SK-N-SH treated with all-trans-retinoic acid at 6 μM for 48 hours (cell line): ENCODE results near the gene TNFRSF13B.

Source experiments
- ATAC-seq: fragments of 200-7000 bp; cut with Tn5 transposase; 3 replicates; pipeline ENCODE4 v1.9.1; 2020; ENCODE audit warnings: mild to moderate bottlenecking, moderate library complexity
- ARNTL ChIP-seq: fragments of 450-650 bp; formaldehyde crosslinking; IDR thresholded peaks from 2 replicates; pipeline ENCODE4 v1.5.0; 2020; ENCODE audit warnings: low read depth, mild to moderate bottlenecking, moderate library complexity, borderline replicate concordance
- BACH2 ChIP-seq: fragments of 250-450 bp; sonication (Bioruptor Pico); IDR thresholded peaks from 2 replicates; pipeline ENCODE4 v1.9.0; 2021; ENCODE audit warnings: mild to moderate bottlenecking, borderline replicate concordance
- CSDC2 ChIP-seq: fragments of 250-450 bp; sonication (Bioruptor Pico); IDR thresholded peaks from 2 replicates; pipeline ENCODE4 v1.5.0; 2020; ENCODE audit warnings: mild to moderate bottlenecking, moderate library complexity
- CSRNP3 ChIP-seq: fragments of 250-450 bp; sonication (Bioruptor Pico); IDR thresholded peaks from 2 replicates; pipeline ENCODE4 v1.5.1; 2021; ENCODE audit warnings: mild to moderate bottlenecking, moderate library complexity
- ESRRG ChIP-seq: fragments of 250-450 bp; sonication (Bioruptor Pico); IDR thresholded peaks from 2 replicates; pipeline ENCODE4 v1.6.1; 2021; ENCODE audit warnings: mild to moderate bottlenecking
- GLIS3 ChIP-seq: fragments of 250-450 bp; sonication (Bioruptor Pico); IDR thresholded peaks from 2 replicates; pipeline ENCODE4 v1.5.0; 2020; ENCODE audit warnings: mild to moderate bottlenecking, moderate library complexity
- ISL1 ChIP-seq: fragments of 250-450 bp; sonication (Bioruptor Pico); IDR thresholded peaks from 2 replicates; pipeline ENCODE4 v2.1.2; 2022; ENCODE audit warnings: mild to moderate bottlenecking, moderate library complexity
- OSR1 ChIP-seq: fragments of 250-450 bp; sonication (Bioruptor Pico); IDR thresholded peaks from 2 replicates; pipeline ENCODE4 v1.8.0; 2022; ENCODE audit warnings: moderate library complexity, mild to moderate bottlenecking, inconsistent platforms
- PATZ1 ChIP-seq: fragments of 250-450 bp; sonication (Bioruptor Pico); IDR thresholded peaks from 2 replicates; pipeline ENCODE4 v1.8.0; 2020; ENCODE audit warnings: mild to moderate bottlenecking, moderate library complexity, borderline replicate concordance
- POU6F1 ChIP-seq: fragments of 250-450 bp; sonication (Bioruptor Pico); IDR thresholded peaks from 2 replicates; pipeline ENCODE4 v1.8.0; 2021; ENCODE audit warnings: low read depth, mild to moderate bottlenecking, moderate library complexity, borderline replicate concordance
- PPARA ChIP-seq: fragments of 250-450 bp; sonication (Bioruptor Pico); IDR thresholded peaks from 2 replicates; pipeline ENCODE4 v1.5.0; 2020; ENCODE audit warnings: mild to moderate bottlenecking, borderline replicate concordance
- RARB ChIP-seq: fragments of 250-450 bp; sonication (Bioruptor Pico); IDR thresholded peaks from 2 replicates; pipeline ENCODE4 v1.8.0; 2021; ENCODE audit warnings: mild to moderate bottlenecking, moderate library complexity
- SNAI2 ChIP-seq: fragments of 250-450 bp; sonication (Bioruptor Pico); IDR thresholded peaks from 2 replicates; pipeline ENCODE4 v1.5.0; 2020; ENCODE audit warnings: mild to moderate bottlenecking, moderate library complexity
- TCF4 ChIP-seq: fragments of 250-450 bp; sonication (Bioruptor Pico); IDR thresholded peaks from 2 replicates; pipeline ENCODE4 v1.8.0; 2021; ENCODE audit warnings: mild to moderate bottlenecking, moderate library complexity, borderline replicate concordance
- TOX ChIP-seq: fragments of 250-450 bp; sonication (Bioruptor Pico); IDR thresholded peaks from 2 replicates; pipeline ENCODE4 v1.8.0; 2021; ENCODE audit warnings: mild to moderate bottlenecking, moderate library complexity, borderline replicate concordance
- TSHZ2 ChIP-seq: fragments of 250-450 bp; sonication (Bioruptor Pico); IDR thresholded peaks from 2 replicates; pipeline ENCODE4 v1.5.0; 2020; ENCODE audit warnings: mild to moderate bottlenecking, moderate library complexity
- ZC3H10 ChIP-seq: fragments of 250-450 bp; sonication (Bioruptor Pico); IDR thresholded peaks from 2 replicates; pipeline ENCODE4 v1.5.1; 2021; ENCODE audit warnings: mild to moderate bottlenecking, moderate library complexity
- ZFP3 ChIP-seq: fragments of 250-450 bp; sonication (Bioruptor Pico); IDR thresholded peaks from 2 replicates; pipeline ENCODE4 v1.5.0; 2020; ENCODE audit warnings: mild to moderate bottlenecking, moderate library complexity
- ZFP30 ChIP-seq: fragments of 450-650 bp; formaldehyde crosslinking; IDR thresholded peaks from 2 replicates; pipeline ENCODE4 v1.5.0; 2022; ENCODE audit warnings: mild to moderate bottlenecking, moderate library complexity
- ZNF565 ChIP-seq: fragments of 450-650 bp; formaldehyde crosslinking; conservative IDR thresholded peaks from 2 replicates; pipeline ENCODE4 v1.5.0; 2020; ENCODE audit warnings: low read depth, mild to moderate bottlenecking, moderate library complexity
- ZNF70 ChIP-seq: fragments of 450-650 bp; formaldehyde crosslinking; IDR thresholded peaks from 2 replicates; pipeline ENCODE4 v1.5.0; 2020; ENCODE audit warnings: mild to moderate bottlenecking, moderate library complexity
- ZNF8 ChIP-seq: fragments of 450-650 bp; formaldehyde crosslinking; IDR thresholded peaks from 2 replicates; pipeline ENCODE4 v1.5.0; 2020; ENCODE audit warnings: mild to moderate bottlenecking, moderate library complexity

TNFRSF13B gene

GRCh38 chr17:16938496-16939207, 33.3 kb downstream of the TNFRSF13B start:
- TF ChIP-seq BACH2 (CRISPR knock-in tag) = no peak
- TF ChIP-seq SNAI2 = no peak
- no peak for TF ChIP-seq OSR1 (CRISPR knock-in tag)
- no peak for TF ChIP-seq ZNF70 (CRISPR knock-in tag)
- TF ChIP-seq, all 23 proteins: peak for 0
- ATAC-seq = no peak

GRCh38 chr17:16938031-16938430, 33.9 kb downstream of the TNFRSF13B start:
- no peak for ATAC-seq
- TF ChIP-seq SNAI2 (no peak), BACH2 (CRISPR knock-in tag) (no peak), ZFP3 (CRISPR knock-in tag) (no peak), CSDC2 (no peak), RARB (CRISPR knock-in tag) (no peak), OSR1 (CRISPR knock-in tag) (no peak), ZNF8 (CRISPR knock-in tag) (no peak), TCF4 (CRISPR knock-in tag) (no peak), PPARA (CRISPR knock-in tag) (no peak), ZC3H10 (no peak), ARNTL (no peak), TOX (no peak)

- no peak for ATAC-seq
Observed at GRCh38 chr17:16937431-16937830, 34.5 kb downstream of the TNFRSF13B start.

More at GRCh38 chr17:16937431-16937830, 34.5 kb downstream of the TNFRSF13B start:
- TF ChIP-seq OSR1 (CRISPR knock-in tag) (no peak), GLIS3 (CRISPR knock-in tag) (no peak), BACH2 (CRISPR knock-in tag) (no peak), ZNF70 (CRISPR knock-in tag) (no peak), TCF4 (CRISPR knock-in tag) (no peak), SNAI2 (no peak), ZFP30 (CRISPR knock-in tag) (no peak), CSDC2 (no peak), PATZ1 (no peak), TSHZ2 (CRISPR knock-in tag) (no peak), CSRNP3 (CRISPR knock-in tag) (no peak), ESRRG (CRISPR knock-in tag) (no peak), ZNF8 (CRISPR knock-in tag) (no peak), ARNTL (no peak), TOX (no peak), ISL1 (CRISPR knock-in tag) (no peak), POU6F1 (no peak), ZNF565 (CRISPR knock-in tag) (no peak)
